SK-N-SH treated with all-trans-retinoic acid at 6 μM for 48 hours (cell line): ENCODE measurements around the gene KCNMB3.

Experiments
- BACH2 ChIP-seq: fragments of 250-450 bp; sonication (Bioruptor Pico); IDR thresholded peaks from 2 replicates; pipeline ENCODE4 v1.9.0; 2021; ENCODE audit warnings: mild to moderate bottlenecking, borderline replicate concordance
- GLIS3 ChIP-seq: fragments of 250-450 bp; sonication (Bioruptor Pico); IDR thresholded peaks from 2 replicates; pipeline ENCODE4 v1.5.0; 2020; ENCODE audit warnings: mild to moderate bottlenecking, moderate library complexity
- ISL1 ChIP-seq: fragments of 250-450 bp; sonication (Bioruptor Pico); IDR thresholded peaks from 2 replicates; pipeline ENCODE4 v2.1.2; 2022; ENCODE audit warnings: mild to moderate bottlenecking, moderate library complexity
- RARB ChIP-seq: fragments of 250-450 bp; sonication (Bioruptor Pico); IDR thresholded peaks from 2 replicates; pipeline ENCODE4 v1.8.0; 2021; ENCODE audit warnings: mild to moderate bottlenecking, moderate library complexity
- SNAI2 ChIP-seq: fragments of 250-450 bp; sonication (Bioruptor Pico); IDR thresholded peaks from 2 replicates; pipeline ENCODE4 v1.5.0; 2020; ENCODE audit warnings: mild to moderate bottlenecking, moderate library complexity
- TCF4 ChIP-seq: fragments of 250-450 bp; sonication (Bioruptor Pico); IDR thresholded peaks from 2 replicates; pipeline ENCODE4 v1.8.0; 2021; ENCODE audit warnings: mild to moderate bottlenecking, moderate library complexity, borderline replicate concordance
- ZFP3 ChIP-seq: fragments of 250-450 bp; sonication (Bioruptor Pico); IDR thresholded peaks from 2 replicates; pipeline ENCODE4 v1.5.0; 2020; ENCODE audit warnings: mild to moderate bottlenecking, moderate library complexity
- ZNF565 ChIP-seq: fragments of 450-650 bp; formaldehyde crosslinking; conservative IDR thresholded peaks from 2 replicates; pipeline ENCODE4 v1.5.0; 2020; ENCODE audit warnings: low read depth, mild to moderate bottlenecking, moderate library complexity
- ZNF70 ChIP-seq: fragments of 450-650 bp; formaldehyde crosslinking; IDR thresholded peaks from 2 replicates; pipeline ENCODE4 v1.5.0; 2020; ENCODE audit warnings: mild to moderate bottlenecking, moderate library complexity
- TF ChIP-seq, protein P1 (sequence below): fragments of 250-450 bp; sonication (Bioruptor Pico); IDR thresholded peaks from 2 replicates; pipeline ENCODE4 v1.5.1; 2020; ENCODE audit warnings: low read depth, mild to moderate bottlenecking, moderate library complexity
- TF ChIP-seq, protein P2 (sequence below): fragments of 250-450 bp; sonication (Bioruptor Pico); IDR thresholded peaks from 2 replicates; pipeline ENCODE4 v1.5.0; 2020; ENCODE audit warnings: mild to moderate bottlenecking, moderate library complexity
- TF ChIP-seq, protein P3 (sequence below): fragments of 250-450 bp; sonication (Bioruptor Pico); IDR thresholded peaks from 2 replicates; pipeline ENCODE4 v1.5.1; 2021; ENCODE audit warnings: mild to moderate bottlenecking, moderate library complexity
- TF ChIP-seq, protein P4 (sequence below): fragments of 250-450 bp; sonication (Bioruptor Pico); IDR thresholded peaks from 2 replicates; pipeline ENCODE4 v1.8.0; 2020; ENCODE audit warnings: mild to moderate bottlenecking, moderate library complexity, borderline replicate concordance

DNA sequence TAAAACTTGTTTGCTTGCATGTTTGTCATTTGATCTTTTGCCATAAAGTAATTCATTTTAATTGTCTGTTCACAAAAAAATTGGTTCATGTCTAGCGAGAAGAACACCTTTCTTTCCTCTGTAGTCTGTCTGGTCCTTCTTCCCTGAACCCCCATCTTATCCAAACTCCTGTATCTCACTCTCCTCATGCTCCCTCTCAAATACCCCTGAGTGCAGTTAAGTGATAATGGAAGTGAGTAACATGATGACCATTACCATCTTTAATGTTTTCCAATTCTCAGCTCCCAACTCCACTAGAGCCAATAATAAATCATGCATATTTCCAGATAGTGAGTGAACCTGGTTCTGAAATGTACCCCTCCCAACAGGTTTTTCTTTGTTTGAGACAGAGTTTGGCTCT is 14.2 kb upstream of the KCNMB3 start:
- TF ChIP-seq, protein P1, sequence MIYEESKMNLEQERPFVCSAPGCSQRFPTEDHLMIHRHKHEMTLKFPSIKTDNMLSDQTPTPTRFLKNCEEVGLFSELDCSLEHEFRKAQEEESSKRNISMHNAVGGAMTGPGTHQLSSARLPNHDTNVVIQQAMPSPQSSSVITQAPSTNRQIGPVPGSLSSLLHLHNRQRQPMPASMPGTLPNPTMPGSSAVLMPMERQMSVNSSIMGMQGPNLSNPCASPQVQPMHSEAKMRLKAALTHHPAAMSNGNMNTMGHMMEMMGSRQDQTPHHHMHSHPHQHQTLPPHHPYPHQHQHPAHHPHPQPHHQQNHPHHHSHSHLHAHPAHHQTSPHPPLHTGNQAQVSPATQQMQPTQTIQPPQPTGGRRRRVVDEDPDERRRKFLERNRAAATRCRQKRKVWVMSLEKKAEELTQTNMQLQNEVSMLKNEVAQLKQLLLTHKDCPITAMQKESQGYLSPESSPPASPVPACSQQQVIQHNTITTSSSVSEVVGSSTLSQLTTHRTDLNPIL: no peak
- TF ChIP-seq ZFP3 (CRISPR knock-in tag) (no peak), SNAI2 (no peak), ZNF70 (no peak), TCF4 (no peak), BACH2 (CRISPR knock-in tag) (no peak), ZNF565 (no peak), GLIS3 (no peak), ISL1 (CRISPR knock-in tag) (no peak), RARB (CRISPR knock-in tag) (no peak)
- TF ChIP-seq, protein P2, sequence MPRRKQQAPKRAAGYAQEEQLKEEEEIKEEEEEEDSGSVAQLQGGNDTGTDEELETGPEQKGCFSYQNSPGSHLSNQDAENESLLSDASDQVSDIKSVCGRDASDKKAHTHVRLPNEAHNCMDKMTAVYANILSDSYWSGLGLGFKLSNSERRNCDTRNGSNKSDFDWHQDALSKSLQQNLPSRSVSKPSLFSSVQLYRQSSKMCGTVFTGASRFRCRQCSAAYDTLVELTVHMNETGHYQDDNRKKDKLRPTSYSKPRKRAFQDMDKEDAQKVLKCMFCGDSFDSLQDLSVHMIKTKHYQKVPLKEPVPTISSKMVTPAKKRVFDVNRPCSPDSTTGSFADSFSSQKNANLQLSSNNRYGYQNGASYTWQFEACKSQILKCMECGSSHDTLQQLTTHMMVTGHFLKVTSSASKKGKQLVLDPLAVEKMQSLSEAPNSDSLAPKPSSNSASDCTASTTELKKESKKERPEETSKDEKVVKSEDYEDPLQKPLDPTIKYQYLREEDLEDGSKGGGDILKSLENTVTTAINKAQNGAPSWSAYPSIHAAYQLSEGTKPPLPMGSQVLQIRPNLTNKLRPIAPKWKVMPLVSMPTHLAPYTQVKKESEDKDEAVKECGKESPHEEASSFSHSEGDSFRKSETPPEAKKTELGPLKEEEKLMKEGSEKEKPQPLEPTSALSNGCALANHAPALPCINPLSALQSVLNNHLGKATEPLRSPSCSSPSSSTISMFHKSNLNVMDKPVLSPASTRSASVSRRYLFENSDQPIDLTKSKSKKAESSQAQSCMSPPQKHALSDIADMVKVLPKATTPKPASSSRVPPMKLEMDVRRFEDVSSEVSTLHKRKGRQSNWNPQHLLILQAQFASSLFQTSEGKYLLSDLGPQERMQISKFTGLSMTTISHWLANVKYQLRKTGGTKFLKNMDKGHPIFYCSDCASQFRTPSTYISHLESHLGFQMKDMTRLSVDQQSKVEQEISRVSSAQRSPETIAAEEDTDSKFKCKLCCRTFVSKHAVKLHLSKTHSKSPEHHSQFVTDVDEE (CRISPR knock-in tag): no peak
- TF ChIP-seq, protein P3, sequence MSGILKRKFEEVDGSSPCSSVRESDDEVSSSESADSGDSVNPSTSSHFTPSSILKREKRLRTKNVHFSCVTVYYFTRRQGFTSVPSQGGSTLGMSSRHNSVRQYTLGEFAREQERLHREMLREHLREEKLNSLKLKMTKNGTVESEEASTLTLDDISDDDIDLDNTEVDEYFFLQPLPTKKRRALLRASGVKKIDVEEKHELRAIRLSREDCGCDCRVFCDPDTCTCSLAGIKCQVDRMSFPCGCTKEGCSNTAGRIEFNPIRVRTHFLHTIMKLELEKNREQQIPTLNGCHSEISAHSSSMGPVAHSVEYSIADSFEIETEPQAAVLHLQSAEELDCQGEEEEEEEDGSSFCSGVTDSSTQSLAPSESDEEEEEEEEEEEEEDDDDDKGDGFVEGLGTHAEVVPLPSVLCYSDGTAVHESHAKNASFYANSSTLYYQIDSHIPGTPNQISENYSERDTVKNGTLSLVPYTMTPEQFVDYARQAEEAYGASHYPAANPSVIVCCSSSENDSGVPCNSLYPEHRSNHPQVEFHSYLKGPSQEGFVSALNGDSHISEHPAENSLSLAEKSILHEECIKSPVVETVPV (CRISPR knock-in tag): no peak
- TF ChIP-seq, protein P4, sequence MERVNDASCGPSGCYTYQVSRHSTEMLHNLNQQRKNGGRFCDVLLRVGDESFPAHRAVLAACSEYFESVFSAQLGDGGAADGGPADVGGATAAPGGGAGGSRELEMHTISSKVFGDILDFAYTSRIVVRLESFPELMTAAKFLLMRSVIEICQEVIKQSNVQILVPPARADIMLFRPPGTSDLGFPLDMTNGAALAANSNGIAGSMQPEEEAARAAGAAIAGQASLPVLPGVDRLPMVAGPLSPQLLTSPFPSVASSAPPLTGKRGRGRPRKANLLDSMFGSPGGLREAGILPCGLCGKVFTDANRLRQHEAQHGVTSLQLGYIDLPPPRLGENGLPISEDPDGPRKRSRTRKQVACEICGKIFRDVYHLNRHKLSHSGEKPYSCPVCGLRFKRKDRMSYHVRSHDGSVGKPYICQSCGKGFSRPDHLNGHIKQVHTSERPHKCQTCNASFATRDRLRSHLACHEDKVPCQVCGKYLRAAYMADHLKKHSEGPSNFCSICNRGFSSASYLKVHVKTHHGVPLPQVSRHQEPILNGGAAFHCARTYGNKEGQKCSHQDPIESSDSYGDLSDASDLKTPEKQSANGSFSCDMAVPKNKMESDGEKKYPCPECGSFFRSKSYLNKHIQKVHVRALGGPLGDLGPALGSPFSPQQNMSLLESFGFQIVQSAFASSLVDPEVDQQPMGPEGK (CRISPR knock-in tag): no peak
